ENCODE results near the gene SLC30A1. TPM values are rescaled to one million over a fixed set of nuclear protein-coding genes. Genes with fewer than 3 reads are reported as not detected.
"Not testable (repeated sequence)": the region's sequence is repeated elsewhere in the genome, so short reads cannot be mapped to it uniquely, and the experiment has no call there.

SLC30A1 gene
- total RNA-seq, 1 experiment from 2014 or later = 16.1 TPM

- no peak for DNase-seq (ENCODE audit: low read depth)
Measured at GRCh38 chr1:211583011-211583992, 4.3 kb upstream of the SLC30A1 start.

DNA sequence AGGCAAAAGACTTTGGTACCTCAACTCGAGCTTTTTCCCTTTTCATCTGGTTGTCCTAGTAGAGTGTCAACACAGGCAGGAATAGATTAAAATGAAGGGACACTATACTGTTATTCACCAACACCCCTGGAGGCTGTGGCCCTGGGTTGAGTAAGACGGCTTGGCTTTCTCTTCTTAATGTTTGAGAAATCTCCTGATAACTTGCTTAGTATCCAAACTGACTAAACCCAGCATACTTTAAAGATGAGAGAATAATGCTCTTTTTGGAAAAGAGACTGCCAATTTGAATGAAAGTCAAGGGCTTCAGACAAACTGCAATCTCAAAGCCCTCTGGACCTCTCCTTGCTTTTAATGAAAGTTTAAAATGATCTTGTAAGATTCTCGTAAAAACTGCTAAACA is 2.6 kb upstream of the SLC30A1 start:
- peak; percentile 32 for DNase-seq (ENCODE audit: low read depth)

DNA sequence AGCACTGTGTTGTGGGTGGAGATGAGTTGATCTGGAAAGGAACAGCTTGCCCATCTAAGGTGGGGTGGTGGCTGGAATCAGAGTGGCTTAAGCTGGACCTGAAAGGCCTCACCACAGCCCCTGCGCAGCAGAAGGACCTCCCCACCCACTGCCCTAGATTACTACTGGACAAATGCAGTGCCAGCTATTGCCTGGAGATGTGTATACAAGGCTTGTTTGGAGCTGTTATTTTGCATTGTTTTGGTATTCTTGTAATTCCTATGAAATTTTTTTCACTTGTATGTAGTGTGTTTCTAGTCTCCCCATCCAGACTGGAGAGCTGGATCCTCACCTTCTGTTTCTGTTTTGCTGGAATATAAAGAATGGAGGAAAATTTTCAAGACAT is 1.3 kb upstream of the SLC30A1 start:
- DNase-seq (ENCODE audit: low read depth) = no peak

DNA sequence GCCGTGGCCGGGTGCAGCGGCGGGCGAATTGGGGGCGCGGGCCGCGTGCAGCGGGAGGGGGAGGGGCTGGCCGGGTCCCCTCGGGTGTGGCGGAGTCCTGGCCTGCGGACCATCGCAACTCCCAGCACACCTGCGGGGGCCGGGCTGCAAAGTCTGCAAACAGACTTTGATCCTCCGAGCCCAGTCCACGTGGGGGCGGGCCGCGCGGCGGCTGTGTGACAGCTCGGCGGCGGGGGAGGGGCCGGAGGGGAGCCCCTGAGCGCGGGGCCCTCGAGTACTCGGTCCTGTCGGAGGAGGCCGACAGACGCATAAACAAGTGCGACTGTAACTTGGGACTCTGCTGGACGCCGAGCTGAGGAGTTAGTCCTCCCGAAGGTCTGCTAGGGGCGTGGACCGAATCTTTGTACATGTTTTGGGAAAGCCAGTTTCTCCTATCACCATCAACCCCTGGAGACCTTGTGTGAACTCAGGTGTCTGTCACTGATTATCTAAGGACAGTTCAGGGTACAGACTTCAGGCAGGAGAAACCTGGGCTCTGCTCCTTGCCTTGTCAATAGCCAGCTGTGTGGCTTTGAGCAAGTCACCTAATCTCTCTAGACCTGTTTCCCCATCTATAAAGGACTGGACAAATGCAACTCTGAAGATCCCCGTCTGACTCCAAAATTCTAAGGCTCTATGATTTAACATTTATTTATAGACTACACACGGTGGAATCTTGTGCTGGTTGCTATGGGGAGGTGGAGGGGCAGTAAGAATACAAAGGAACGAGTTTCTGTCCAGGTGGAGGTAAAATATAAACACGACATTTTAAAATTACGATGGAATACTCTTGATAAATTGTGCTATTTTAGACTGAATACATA is 710 bp upstream of the SLC30A1 start:
- DNase-seq (ENCODE audit: low read depth) = peak; percentile 60

- peak; percentile 65 for DNase-seq (ENCODE audit: low read depth)
Measured at GRCh38 chr1:211577819-211578639, 932 bp downstream of the SLC30A1 start.

DNA sequence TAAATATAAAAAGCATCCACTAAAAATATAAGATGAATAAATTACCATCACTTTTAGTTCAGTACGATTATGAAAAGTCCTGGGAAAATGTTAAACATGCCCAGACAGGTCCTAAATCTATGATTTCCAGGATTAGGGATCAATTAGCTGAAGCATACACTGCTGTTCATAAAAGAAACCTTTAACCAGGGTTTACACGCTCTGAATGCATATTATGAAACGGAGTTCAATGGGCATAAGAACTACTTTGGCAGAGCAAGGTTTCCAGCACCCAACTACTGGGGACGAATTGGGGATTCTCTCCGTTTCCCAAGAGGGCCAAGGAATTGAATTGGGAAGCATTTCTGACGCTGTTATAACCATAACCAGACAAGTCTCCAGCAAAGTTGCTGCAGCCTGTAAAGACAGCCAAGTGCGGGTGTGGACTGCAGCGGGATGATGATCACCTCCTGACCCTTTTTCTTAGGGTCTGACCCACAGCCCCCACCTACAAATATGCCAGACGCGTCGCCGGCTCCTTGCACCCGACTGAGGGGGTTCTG is 1.6 kb downstream of the SLC30A1 start:
- peak; percentile 45 for DNase-seq (ENCODE audit: low read depth)

GRCh38 chr1:211576717-211577116 is 2.2 kb downstream of the SLC30A1 start:
- DNase-seq (ENCODE audit: low read depth) = no peak

- DNase-seq (ENCODE audit: low read depth) = no peak
Measured at GRCh38 chr1:211574705-211575104, 4.3 kb downstream of the SLC30A1 start.

DNA sequence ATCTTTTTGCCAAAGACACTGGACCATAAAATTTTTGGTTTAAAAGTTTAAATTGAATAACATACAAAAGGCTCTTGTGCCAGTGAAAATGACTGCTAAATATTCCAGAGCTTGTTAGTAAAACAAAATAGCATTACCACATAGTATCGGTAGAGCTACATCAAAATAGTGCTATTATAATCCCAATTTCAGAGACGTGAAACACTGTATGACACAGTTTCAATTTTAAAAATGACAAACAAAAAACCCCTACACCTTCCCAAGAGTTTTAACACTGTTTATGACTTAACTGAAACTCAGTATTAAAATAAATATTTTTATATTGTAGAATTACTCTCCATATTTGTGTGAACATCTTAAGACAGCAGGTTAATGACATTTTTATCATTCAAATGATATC is 7.0 kb downstream of the SLC30A1 start:
- no peak for DNase-seq (ENCODE audit: low read depth)

DNA sequence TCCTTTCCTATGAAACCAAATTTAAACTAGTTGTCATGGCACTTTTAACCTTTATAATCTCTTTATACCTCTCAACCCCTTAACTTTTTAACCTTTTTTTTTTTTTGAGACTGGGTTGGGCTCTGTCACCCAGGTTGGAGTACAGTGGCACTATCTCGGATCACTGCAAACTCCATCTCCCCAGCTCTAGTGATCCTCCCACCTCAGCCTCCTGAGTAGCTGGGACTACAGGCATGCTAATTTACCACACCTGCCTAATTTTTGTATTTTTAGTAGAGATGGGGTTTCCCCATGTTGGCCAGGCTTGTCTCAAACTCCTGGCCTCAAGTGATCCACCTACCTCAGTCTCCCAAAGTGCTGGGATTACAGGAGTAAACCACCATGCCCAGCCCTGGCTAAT is 8.6 kb downstream of the SLC30A1 start:
- DNase-seq (ENCODE audit: low read depth) = not testable (repeated sequence)

GRCh38 chr1:211566431-211567025 is 12.4 kb downstream of the SLC30A1 start:
- no peak for DNase-seq (ENCODE audit: low read depth)

DNA sequence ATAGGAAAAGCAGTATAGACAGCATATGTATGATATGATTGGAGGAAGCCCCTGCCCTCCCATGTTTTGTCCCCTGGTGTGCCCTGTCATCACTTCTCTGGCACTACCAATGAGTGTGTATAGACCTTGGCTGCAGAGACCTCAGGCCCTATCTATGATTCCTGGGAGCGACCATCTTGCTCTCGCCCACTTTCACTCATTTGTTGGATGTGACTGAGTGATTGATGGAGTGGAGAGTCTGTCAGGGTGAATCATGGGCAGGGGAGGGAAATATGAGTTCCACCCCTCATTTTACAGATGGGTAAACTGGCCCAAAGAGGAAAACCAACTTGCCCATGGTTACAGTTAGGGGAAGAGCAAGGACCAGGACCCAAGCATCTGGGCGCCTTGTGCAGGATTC is 14.9 kb downstream of the SLC30A1 start:
- DNase-seq (ENCODE audit: low read depth) = no peak

GRCh38 chr1:211559222-211560010 is 19.5 kb downstream of the SLC30A1 start:
- no peak for DNase-seq (ENCODE audit: low read depth)

DNA sequence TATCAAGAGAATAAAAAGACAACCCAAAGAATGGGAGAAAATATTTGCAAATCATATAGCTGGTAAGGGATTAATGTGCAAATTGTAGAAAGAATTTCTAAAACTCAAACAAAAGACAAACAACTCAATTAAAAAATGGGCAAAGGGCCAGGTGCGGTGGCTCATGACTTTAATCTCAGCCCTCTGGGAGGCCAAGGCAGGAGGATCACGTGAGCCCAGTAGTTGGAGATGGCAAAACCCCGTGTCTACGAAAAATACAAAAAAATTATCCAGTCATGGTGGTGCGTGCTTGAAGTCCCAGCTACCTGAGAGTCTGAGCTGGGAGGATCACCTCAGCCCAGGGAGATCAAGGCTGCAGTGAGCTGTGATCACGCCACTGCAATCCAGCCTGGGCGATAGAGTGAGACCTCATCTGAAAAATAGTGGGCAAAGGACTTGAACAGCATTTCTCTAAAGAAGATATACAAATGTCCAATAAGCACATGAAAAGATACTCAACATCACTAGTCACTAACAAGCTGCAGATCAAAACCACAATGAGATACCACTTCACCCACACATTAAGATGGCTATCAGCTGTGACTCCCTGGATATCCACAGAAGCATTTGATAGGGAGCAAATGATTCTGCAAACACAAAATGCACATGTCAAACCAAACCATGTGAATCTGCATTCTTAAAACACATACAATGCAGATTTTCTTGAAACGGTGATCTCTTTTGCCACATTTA is 20.9 kb downstream of the SLC30A1 start:
- peak; percentile 35 for DNase-seq (ENCODE audit: low read depth)

DNA sequence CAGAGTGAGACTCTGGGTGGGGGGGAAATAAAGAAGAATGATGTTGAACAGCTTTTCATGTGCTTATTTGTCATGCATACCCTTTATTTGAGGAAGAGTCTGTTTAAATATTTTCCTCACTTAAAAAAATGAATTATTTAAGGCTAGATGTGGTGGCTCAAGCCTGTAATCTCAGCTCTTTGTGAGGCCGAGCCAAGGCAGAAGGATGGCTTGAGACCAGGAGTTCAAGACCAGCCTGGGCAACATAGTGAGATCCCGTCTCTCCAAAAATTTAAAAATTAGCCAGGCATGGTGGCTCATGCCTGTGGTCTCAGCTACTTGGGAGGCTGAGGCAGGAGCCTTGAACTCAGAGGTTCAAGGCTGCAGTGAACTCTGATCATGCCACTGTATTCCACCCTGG is 25.4 kb downstream of the SLC30A1 start:
- no peak for DNase-seq (ENCODE audit: low read depth)

DNA sequence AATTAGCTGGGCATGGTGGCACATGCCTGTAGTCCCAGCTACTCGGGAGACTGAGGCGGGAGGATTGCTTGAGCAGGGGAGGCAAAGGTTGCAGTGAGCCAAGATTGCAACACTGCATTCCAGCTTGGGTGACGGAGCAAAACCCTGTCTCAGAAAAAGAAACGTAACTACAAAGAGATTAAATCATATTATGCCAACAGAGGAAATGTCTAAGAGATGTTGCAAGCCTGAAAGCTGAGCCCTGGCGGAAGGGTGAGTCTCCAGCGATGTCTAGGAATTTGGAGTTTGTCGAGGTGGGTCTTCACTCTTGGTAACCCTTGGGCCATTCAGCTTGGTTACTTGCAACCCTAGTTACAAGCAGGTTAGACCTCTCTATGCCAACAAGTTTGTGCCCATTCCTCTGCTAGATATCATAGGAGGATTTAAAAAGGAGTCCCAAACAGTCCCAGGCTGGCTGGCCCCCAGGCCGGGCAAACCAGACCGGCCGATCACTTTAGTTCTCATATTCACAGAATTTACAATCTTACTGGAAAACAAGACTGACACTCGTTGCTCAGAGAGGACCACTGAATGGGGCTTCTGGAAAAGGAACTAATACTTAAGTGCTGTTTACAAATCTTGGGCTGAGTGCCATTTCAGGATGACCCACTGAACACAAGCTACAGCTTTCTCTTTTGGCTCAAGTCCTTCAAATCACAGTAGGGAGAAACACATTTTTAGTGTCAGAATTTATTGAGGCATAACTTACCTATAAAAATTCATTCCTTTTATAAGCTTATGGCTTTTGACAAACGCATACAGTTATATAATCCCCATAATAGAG is 27.1 kb downstream of the SLC30A1 start:
- peak; percentile 57 for DNase-seq (ENCODE audit: low read depth)

- DNase-seq (ENCODE audit: low read depth) = no peak
Measured at GRCh38 chr1:211549092-211549711, 29.8 kb downstream of the SLC30A1 start.
